ENCODE data around the gene PPP2R2C. TPM values are rescaled to one million over a fixed set of nuclear protein-coding genes. Genes with fewer than 3 reads are reported as not detected.

Gene PPP2R2C
- total and polyA plus RNA-seq, 2 of the 4 experiments (the other 2 are of a cell fraction) = 0.03 TPM; not detected in 1

GRCh38 chr4:6394671-6395081, 77.7 kb downstream of the PPP2R2C start:
- Histone ChIP-seq H2BK20ac (ENCODE audit: low read depth, low read length) (no peak overlapping the region), H3K79me1 (ENCODE audit: low read depth in 1 of 2, low read length in 2 of 2) (no peaks in the 10 kb centered on the region), H2BK5ac (ENCODE audit: low read depth, low read length, poor library complexity, severe bottlenecking) (no peak overlapping the region), H2AFZ (replicated peaks; ENCODE audit: low read length, poor library complexity) (no peak overlapping the region), H3K9me1 (ENCODE audit: insufficient read depth, low read length) (no peaks in the 10 kb centered on the region), H3K9me3 (ENCODE audit: control insufficient read depth, insufficient read depth, low read length) (no peaks in the 10 kb centered on the region), H3K9ac (ENCODE audit: low read depth, low read length) (no peak overlapping the region), H3K56ac (ENCODE audit: extremely low read depth, insufficient read depth, low read length) (no peak overlapping the region), H2AK5ac (ENCODE audit: low read depth, low read length) (no peak overlapping the region), H3K18ac (ENCODE audit: low read depth, low read length) (no peak overlapping the region), H3K27me3 (ENCODE audit: control insufficient read depth, insufficient read depth, low read length) (peaks cover 18% of the 10 kb centered on the region), H4K5ac (ENCODE audit: low read depth, low read length) (no peak overlapping the region), H4K8ac (ENCODE audit: low read depth in 2 of 2, low read length in 2 of 2) (no peak overlapping the region), H4K20me1 (ENCODE audit: insufficient read depth, low read length) (no peaks in the 10 kb centered on the region), H2BK120ac (ENCODE audit: low read depth, low read length) (no peak overlapping the region), H3K4me2 (ENCODE audit: low read depth, low read length) (no peak overlapping the region), H3K27ac (ENCODE audit: insufficient read depth, low read length) (no peak overlapping the region), H3K23ac (ENCODE audit: low read depth, low read length) (no peak overlapping the region), H3K4ac (ENCODE audit: low read depth, low read length) (no peak overlapping the region), H2AK9ac (replicated peaks; ENCODE audit: low read depth, low read length, poor library complexity) (no peak overlapping the region), H2BK15ac (ENCODE audit: low read depth, low read length) (no peak overlapping the region), H4K91ac (ENCODE audit: insufficient read depth, low read depth, low read length) (no peak overlapping the region), H3K4me3 (ENCODE audit: insufficient read depth, low read depth, low read length) (no peak overlapping the region), H3K14ac (replicated peaks; ENCODE audit: low read depth, low read length) (no peak overlapping the region), H3K36me3 (ENCODE audit: control insufficient read depth, insufficient read depth, low read length) (no peaks in the 10 kb centered on the region), H3K4me1 (ENCODE audit: control insufficient read depth, insufficient read depth, low read length) (no peaks in the 10 kb centered on the region)
- BruUV-seq (replicated peaks) = no TSS peak
- in situ Hi-C loops (cut with MboI; ENCODE audit: low sequenced_read_pairs) (no loop called here), dilution Hi-C loops (cut with HindIII; ENCODE audit: low sequenced_read_pairs, unreplicated experiment) (no loop called here), intact Hi-C loops (cut with micrococcal nuclease) (no loop called here)
- WGBS, 2 experiments (ENCODE audit: extremely low coverage in 2 of 2, insufficient read length in 1 of 2) = 79% methylated on average over 7 of the region's 11 CpGs; no CpG with 5 or more reads in 1 of the 2 experiments
- ChIA-PET CTCF (no interaction called here), POLR2A (ENCODE audit: unreplicated experiment) (no interaction called here)
- DNase-seq = no peak
- no peak for ATAC-seq (ENCODE audit: low read depth)
- no peak for TF ChIP-seq SMC3 (IDR thresholded peaks at IDR 0.05; ENCODE audit: low read depth, low read length)
- TF ChIP-seq USF2 (IDR thresholded peaks at IDR 0.05; ENCODE audit: low read depth, low read length) = no peak
- TF ChIP-seq MXI1 (IDR thresholded peaks at IDR 0.05; ENCODE audit: borderline replicate concordance, low read depth, low read length) = no peak
- no peak for TF ChIP-seq RCOR1 (IDR thresholded peaks at IDR 0.05; ENCODE audit: insufficient replicate concordance, low read length)
- TF ChIP-seq BHLHE40 (IDR thresholded peaks at IDR 0.05; ENCODE audit: low read depth, low read length) = no peak
- TF ChIP-seq RFX5 (IDR thresholded peaks at IDR 0.05; ENCODE audit: low read depth, low read length) = no peak
- TF ChIP-seq MAZ (IDR thresholded peaks at IDR 0.05; ENCODE audit: borderline replicate concordance, low read depth, low read length) = no peak
- TF ChIP-seq MAFK (IDR thresholded peaks at IDR 0.05; ENCODE audit: low read depth, low read length) = no peak
- TF ChIP-seq CEBPB (IDR thresholded peaks at IDR 0.05; ENCODE audit: low read depth, low read length) = no peak
- no peak for TF ChIP-seq CHD1 (IDR thresholded peaks at IDR 0.05; ENCODE audit: low read depth, low read length)
- no peak for TF ChIP-seq CTCF (conservative IDR thresholded peaks at IDR 0.05; ENCODE audit: low read depth, low read length)
- no peak for TF ChIP-seq ELK1 (IDR thresholded peaks at IDR 0.05; ENCODE audit: borderline replicate concordance, low read depth, low read length)
- TF ChIP-seq POLR2A (IDR thresholded peaks at IDR 0.05; ENCODE audit: low read depth, low read length) = no peak
- TF ChIP-seq FOS (IDR thresholded peaks at IDR 0.05; ENCODE audit: low read depth, low read length) = no peak
- TF ChIP-seq RAD21 (IDR thresholded peaks at IDR 0.05; ENCODE audit: low read length) = no peak
- no peak for TF ChIP-seq NFE2L2 (IDR thresholded peaks at IDR 0.05; ENCODE audit: low read depth, low read length)

Data from IMR-90 (cell line).